Mesendoderm (in vitro differentiated cells): ENCODE results near the gene MIAT. TPM values are rescaled to one million over a fixed set of nuclear protein-coding genes. Genes with fewer than 3 reads are reported as not detected.

Experiments
- small RNA-seq: library from polyadenylated mRNA; stranded (forward); fragments of <200 nt; extraction: miRNeasy Mini kit (QIAGEN cat#:217004); gene quantifications from one replicate; pipeline ENCODE3, GENCODE V24; 2013; ENCODE audit not compliant: insufficient read depth

Gene MIAT

Small RNA genes within 50 kb of the gene (small RNA-seq; reads per million reads assigned to genes)
- gene RF01874, result not detected
